Measurements from ENCODE around the gene METTL25B. TPM values are rescaled to one million over a fixed set of nuclear protein-coding genes. Genes with fewer than 3 reads are reported as not detected.
A peak's percentile ranks its signal among the peaks of the same experiment; 100 is the strongest.

Gene METTL25B
- total and polyA plus RNA-seq, 2 of the 13 experiments (the other 11 are each of a cell fraction or from before 2014, with no cell fraction given): 11.9 to 24.0 TPM

- peak; percentile 8 for TF ChIP-seq MED8 (CRISPR knock-in tag; IDR thresholded peaks at IDR 0.05; ENCODE audit: insufficient replicate concordance)
- no peak for TF ChIP-seq ZNF382 (CRISPR knock-in tag; IDR thresholded peaks at IDR 0.05; ENCODE audit: borderline replicate concordance)
- no peak for TF ChIP-seq DMTF1 (CRISPR knock-in tag; IDR thresholded peaks at IDR 0.05)
- peak; percentile 27; the same call in 1 of the 2 replicates for TF ChIP-seq KDM5A (IDR thresholded peaks at IDR 0.05; ENCODE audit: borderline replicate concordance, low read length)
- TF ChIP-seq HOXA9 (CRISPR knock-in tag; IDR thresholded peaks at IDR 0.05; ENCODE audit: borderline replicate concordance): no peak
- TF ChIP-seq SUZ12 (IDR thresholded peaks at IDR 0.05; ENCODE audit: low read depth, low read length): peak; percentile 44; the same call in 1 of the 2 replicates
- TF ChIP-seq, protein P1, sequence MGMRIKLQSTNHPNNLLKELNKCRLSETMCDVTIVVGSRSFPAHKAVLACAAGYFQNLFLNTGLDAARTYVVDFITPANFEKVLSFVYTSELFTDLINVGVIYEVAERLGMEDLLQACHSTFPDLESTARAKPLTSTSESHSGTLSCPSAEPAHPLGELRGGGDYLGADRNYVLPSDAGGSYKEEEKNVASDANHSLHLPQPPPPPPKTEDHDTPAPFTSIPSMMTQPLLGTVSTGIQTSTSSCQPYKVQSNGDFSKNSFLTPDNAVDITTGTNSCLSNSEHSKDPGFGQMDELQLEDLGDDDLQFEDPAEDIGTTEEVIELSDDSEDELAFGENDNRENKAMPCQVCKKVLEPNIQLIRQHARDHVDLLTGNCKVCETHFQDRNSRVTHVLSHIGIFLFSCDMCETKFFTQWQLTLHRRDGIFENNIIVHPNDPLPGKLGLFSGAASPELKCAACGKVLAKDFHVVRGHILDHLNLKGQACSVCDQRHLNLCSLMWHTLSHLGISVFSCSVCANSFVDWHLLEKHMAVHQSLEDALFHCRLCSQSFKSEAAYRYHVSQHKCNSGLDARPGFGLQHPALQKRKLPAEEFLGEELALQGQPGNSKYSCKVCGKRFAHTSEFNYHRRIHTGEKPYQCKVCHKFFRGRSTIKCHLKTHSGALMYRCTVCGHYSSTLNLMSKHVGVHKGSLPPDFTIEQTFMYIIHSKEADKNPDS (CRISPR knock-in tag; IDR thresholded peaks at IDR 0.05): no peak
- TF ChIP-seq NAIF1 (CRISPR knock-in tag; IDR thresholded peaks at IDR 0.05; ENCODE audit: borderline replicate concordance): no peak
- no peak for TF ChIP-seq STAT5B (CRISPR knock-in tag; IDR thresholded peaks at IDR 0.05)
- TF ChIP-seq ATM (IDR thresholded peaks at IDR 0.05; ENCODE audit: borderline replicate concordance): no peak
- no peak for TF ChIP-seq KIAA2018 (CRISPR knock-in tag; IDR thresholded peaks at IDR 0.05; ENCODE audit: borderline replicate concordance)
- TF ChIP-seq ZNF572 (CRISPR knock-in tag; IDR thresholded peaks at IDR 0.05): no peak
- TF ChIP-seq, protein P2, sequence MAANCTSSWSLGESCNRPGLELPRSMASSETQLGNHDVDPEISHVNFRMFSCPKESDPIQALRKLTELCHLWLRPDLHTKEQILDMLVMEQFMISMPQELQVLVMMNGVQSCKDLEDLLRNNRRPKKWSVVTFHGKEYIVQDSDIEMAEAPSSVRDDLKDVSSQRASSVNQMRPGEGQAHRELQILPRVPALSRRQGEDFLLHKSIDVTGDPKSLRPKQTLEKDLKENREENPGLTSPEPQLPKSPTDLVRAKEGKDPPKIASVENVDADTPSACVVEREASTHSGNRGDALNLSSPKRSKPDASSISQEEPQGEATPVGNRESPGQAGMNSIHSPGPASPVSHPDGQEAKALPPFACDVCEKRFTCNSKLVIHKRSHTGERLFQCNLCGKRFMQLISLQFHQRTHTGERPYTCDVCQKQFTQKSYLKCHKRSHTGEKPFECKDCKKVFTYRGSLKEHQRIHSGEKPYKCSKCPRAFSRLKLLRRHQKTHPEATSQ (CRISPR knock-in tag; IDR thresholded peaks at IDR 0.05; ENCODE audit: borderline replicate concordance): no peak
Measured at GRCh38 chr1:156746728-156747631, 18.7 kb downstream of the METTL25B start (continued).

Data from HepG2 (cell line).